Effector memory CD4-positive, alpha-beta T cell (primary cell): ENCODE results near the gene RAPGEF1.
"Not testable (repeated sequence)": the region's sequence is repeated elsewhere in the genome, so short reads cannot be mapped to it uniquely, and the experiment has no call there.

Experiments
- DNase-seq, 3 donors: peaks; one replicate each; pipeline ENCODE4 v3.0.0-alpha.2; 2020
- H3K27ac ChIP-seq: 2 replicates; pipeline ENCODE4 v1.7.0; 2013; ENCODE audit warnings: mild to moderate bottlenecking, low read length, moderate library complexity; ENCODE audit not compliant: insufficient read depth, poor library complexity, severe bottlenecking
- H3K27me3 ChIP-seq: replicated peaks from 2 replicates; pipeline ENCODE4 v1.7.0; 2013; ENCODE audit warnings: mild to moderate bottlenecking, low read length; ENCODE audit not compliant: insufficient read depth, control insufficient read depth, poor library complexity, severe bottlenecking
- H3K36me3 ChIP-seq: 2 replicates; pipeline ENCODE4 v1.7.0; 2013; ENCODE audit warnings: mild to moderate bottlenecking, low read length, moderate library complexity; ENCODE audit not compliant: control insufficient read depth, insufficient read depth
- H3K4me1 ChIP-seq: 2 replicates; pipeline ENCODE4 v1.7.0; 2013; ENCODE audit warnings: low read length, mild to moderate bottlenecking; ENCODE audit not compliant: control insufficient read depth, insufficient read depth, poor library complexity, severe bottlenecking
- H3K4me3 ChIP-seq: 2 replicates; pipeline ENCODE4 v1.7.0; 2013; ENCODE audit warnings: low read length, low read depth, mild to moderate bottlenecking; ENCODE audit not compliant: insufficient read depth, poor library complexity, severe bottlenecking
- H3K9me3 ChIP-seq: 2 replicates; pipeline ENCODE4 v1.7.0; 2013; ENCODE audit warnings: mild to moderate bottlenecking, low read length, moderate library complexity; ENCODE audit not compliant: control insufficient read depth

RAPGEF1 gene

DNA sequence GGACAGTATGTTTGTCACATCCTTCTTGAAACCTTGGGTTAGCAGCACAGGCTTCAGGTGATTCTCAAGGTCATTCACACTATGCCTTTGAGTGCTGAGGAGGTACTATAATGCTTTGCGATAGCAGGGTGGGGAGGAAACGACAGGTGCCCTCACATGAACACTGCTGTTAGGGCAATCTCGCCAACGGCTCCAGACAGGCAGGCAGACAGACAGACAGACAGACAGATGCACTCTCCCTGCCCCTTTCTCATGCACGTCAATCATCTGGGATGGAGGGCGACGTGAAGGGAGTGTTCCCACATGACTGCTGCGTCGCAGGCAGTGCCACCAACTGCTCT lies 82.9 kb downstream of the RAPGEF1 start:
- DNase-seq: peak; percentile 43 to 50 (median 48)
- peaks cover 40% of the 10 kb centered on the region for H3K4me1 ChIP-seq
- H3K27ac ChIP-seq: peak overlapping the region; percentile 82
- H3K9me3 ChIP-seq: no peaks in the 10 kb centered on the region
- peaks cover 3% of the 10 kb centered on the region for H3K36me3 ChIP-seq
- no peak overlapping the region for H3K4me3 ChIP-seq
- H3K27me3 ChIP-seq: no peaks in the 10 kb centered on the region

DNA sequence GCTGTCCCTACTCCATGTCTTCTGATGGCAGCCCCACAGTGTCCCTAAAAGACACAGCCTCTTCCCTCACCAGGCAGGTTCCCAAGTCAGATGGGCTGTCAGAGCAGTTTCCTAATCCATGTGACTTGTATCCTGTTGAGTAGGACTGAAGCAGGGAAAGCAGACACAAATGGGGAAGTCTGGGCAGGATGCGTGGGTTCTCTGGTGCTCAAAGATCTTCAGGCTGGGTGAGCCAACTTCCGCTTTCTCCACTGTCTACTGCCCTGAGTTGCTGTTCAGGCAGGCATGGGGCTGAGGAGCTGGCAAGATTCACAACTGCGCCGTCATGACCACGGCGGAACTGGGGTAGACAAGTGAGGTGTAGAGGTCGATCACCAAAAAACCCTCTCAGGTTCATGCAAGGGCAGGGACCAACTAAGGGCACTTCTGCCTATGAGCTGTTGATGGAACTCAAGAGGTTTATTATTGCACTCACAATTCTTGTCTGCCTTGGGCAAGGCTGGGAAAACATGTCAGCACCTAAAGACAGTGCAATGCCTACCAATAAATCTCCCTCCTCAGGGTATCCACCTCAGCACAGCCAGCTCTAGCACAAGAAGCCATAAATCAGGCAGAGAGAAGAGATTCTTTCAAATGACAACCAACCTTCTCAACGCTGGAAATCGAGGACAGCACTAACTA lies 83.4 kb downstream of the RAPGEF1 start:
- no peaks in the 10 kb centered on the region for H3K27me3 ChIP-seq
- H3K27ac ChIP-seq: peak overlapping the region; percentile 82
- H3K4me1 ChIP-seq: peaks cover 45% of the 10 kb centered on the region
- peak; percentile 70 to 80 (median 77) for DNase-seq
- H3K4me3 ChIP-seq: no peak overlapping the region
- no peaks in the 10 kb centered on the region for H3K9me3 ChIP-seq
- peaks cover 3% of the 10 kb centered on the region for H3K36me3 ChIP-seq

GRCh38 chr9:131654369-131654768 lies 85.5 kb downstream of the RAPGEF1 start:
- DNase-seq, H3K4me3 ChIP-seq, H3K27me3 ChIP-seq, H3K9me3 ChIP-seq, H3K27ac ChIP-seq: not testable (repeated sequence)
- Histone ChIP-seq H3K36me3 (peaks cover 15% of the 10 kb centered on the region), H3K4me1 (peaks cover 48% of the 10 kb centered on the region)

- no peaks in the 10 kb centered on the region for H3K9me3 ChIP-seq
- DNase-seq: no peak
- H3K4me1 ChIP-seq: peaks cover 22% of the 10 kb centered on the region
- peaks cover 21% of the 10 kb centered on the region for H3K36me3 ChIP-seq
- no peaks in the 10 kb centered on the region for H3K27me3 ChIP-seq
- H3K27ac ChIP-seq: peak overlapping the region; percentile 7
- no peak overlapping the region for H3K4me3 ChIP-seq
These were observed 88.3 kb downstream of the RAPGEF1 start for GRCh38 chr9:131651599-131651998.

DNA sequence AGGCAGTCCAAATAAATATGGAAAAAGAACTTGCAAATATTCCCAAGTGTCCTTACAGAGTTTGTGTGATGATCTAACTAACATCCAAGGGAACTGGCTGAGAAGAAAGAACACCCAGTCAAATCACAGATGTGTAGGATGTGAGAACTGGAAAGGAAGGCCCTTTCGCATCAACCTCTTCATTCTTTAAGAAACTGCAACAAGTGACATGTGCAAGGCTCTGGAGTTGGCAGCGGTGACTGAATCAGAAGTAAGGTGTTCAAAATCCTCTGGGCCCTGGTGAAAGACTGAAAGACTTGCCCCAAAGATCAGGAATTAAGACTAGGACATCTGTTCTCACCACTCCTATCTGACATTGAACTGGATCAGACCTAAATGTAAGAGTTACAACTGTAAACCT lies 88.7 kb downstream of the RAPGEF1 start:
- Histone ChIP-seq H3K9me3 (no peaks in the 10 kb centered on the region), H3K27me3 (no peaks in the 10 kb centered on the region), H3K4me3 (no peak overlapping the region), H3K27ac (no peak overlapping the region), H3K4me1 (peaks cover 20% of the 10 kb centered on the region), H3K36me3 (peaks cover 22% of the 10 kb centered on the region)
- DNase-seq: no peak

DNA sequence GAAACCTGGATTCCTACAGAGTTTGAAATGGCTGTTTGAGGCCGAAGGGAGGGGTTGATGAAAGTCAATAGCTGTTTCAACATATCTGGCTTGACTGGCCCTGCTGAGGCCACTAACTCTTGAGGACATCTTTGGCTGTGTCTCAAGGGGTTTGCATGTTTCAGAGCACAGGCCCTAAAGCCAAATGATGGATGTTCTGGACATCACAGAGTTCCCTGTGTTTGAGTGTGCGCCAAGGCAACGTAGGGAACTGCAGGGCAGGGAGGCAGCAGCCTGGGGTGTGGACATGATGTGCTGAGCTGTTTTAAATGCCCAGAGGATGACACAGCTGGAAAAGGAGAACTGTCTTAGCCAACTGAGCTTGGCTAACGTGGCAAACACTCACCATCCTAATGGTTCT lies 89.6 kb downstream of the RAPGEF1 start:
- Histone ChIP-seq H3K4me3 (no peak overlapping the region), H3K27ac (no peak overlapping the region), H3K27me3 (no peaks in the 10 kb centered on the region), H3K9me3 (no peaks in the 10 kb centered on the region), H3K4me1 (peaks cover 15% of the 10 kb centered on the region), H3K36me3 (peaks cover 25% of the 10 kb centered on the region)
- DNase-seq: no peak

GRCh38 chr9:131649646-131650045 lies 90.2 kb downstream of the RAPGEF1 start:
- no peak for DNase-seq
- Histone ChIP-seq H3K4me1 (peaks cover 15% of the 10 kb centered on the region), H3K36me3 (peaks cover 25% of the 10 kb centered on the region), H3K27me3 (no peaks in the 10 kb centered on the region), H3K27ac (no peak overlapping the region), H3K9me3 (no peaks in the 10 kb centered on the region), H3K4me3 (no peak overlapping the region)

DNA sequence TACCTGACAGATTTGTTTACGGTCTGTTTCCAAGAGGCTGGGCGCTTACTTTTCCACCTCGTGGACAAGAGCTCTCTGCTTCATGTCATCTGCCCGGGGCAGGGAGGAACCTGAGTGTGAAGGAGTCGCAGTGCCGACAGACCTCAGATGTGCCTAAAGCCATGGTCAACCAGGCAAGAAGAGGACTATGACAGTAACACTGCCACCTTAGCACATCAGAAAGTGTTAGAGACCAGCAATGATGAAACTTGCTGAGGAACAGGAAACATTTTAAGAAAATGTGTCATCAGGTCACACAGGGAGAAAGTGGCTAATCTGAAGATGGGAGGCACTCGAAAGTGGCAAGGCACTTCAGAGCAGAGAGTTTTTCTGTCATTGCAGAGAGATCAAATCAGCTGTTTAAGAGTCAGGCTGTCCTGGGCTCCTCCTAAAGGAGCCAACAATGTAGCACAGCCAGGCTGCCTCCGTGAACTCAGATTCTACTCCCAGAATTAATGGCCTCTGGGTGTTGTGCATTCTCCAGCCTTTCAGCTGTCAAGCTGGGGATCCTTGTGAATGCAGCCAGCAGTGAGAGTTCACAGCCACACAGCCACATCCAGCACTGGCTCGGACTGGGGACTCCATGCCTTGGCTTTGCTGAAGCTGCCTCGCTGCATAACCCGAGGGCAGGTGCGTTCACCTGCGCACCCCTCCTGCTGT lies 94.6 kb downstream of the RAPGEF1 start:
- no peaks in the 10 kb centered on the region for H3K27me3 ChIP-seq
- DNase-seq: no peak
- H3K36me3 ChIP-seq: peaks cover 39% of the 10 kb centered on the region
- peak overlapping the region; percentile 13 for H3K27ac ChIP-seq
- no peak overlapping the region for H3K4me3 ChIP-seq
- peaks cover 5% of the 10 kb centered on the region for H3K4me1 ChIP-seq
- H3K9me3 ChIP-seq: no peaks in the 10 kb centered on the region

DNA sequence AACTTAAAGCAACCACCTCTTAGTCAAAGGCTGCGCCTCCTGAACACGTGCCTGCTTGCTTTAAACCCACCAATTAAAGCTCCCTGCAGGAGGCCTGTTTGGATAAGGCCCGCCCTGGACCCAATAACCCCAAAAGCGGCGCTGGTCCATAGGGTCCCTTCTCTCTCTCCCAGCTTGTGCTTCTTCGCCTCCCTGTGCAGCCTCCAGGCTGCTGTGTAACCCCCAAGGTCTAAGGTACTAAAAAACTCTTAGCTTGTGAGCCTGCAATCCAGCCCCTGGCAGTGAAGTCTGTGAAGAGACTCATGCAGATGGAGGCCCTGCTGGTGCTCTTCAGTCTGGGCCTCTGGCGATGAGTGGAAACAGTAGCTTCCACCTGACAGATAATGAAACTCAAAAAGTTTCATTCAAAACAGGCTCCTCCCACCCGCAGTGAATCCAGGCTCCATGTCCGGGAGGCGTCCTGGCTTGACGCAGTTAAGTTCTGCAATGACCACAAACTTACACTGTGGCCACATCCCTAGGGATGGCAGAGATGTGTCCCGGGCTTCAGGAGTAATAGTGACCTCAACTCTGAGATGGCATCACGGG lies 97.3 kb downstream of the RAPGEF1 start:
- Histone ChIP-seq H3K4me1 (peaks cover 5% of the 10 kb centered on the region), H3K4me3 (no peak overlapping the region), H3K27me3 (no peaks in the 10 kb centered on the region), H3K36me3 (peaks cover 46% of the 10 kb centered on the region), H3K27ac (peak overlapping the region; percentile 2), H3K9me3 (no peaks in the 10 kb centered on the region)
- DNase-seq: no peak
